Lung (tissue), 12 donors: Measurements from ENCODE around the gene FXYD7. TPM values are rescaled to one million over a fixed set of nuclear protein-coding genes. Genes with fewer than 3 reads are reported as not detected.

Source experiments
- ATAC-seq: fragments of 200-7000 bp; cut with Tn5 transposase; one replicate; pipeline ENCODE4 v1.9.1; 2020; ENCODE audit warnings: moderate number of reproducible peaks; ENCODE audit not compliant: insufficient read depth, low FRiP score
- DNase-seq, 3 donors: peaks; one replicate each; pipeline ENCODE4 v3.0.0-alpha.2; 2013 to 2017
- H3K27ac ChIP-seq, 2 donors: one replicate each; pipeline ENCODE4 v1.5.1; 2013; ENCODE audit warnings: mild to moderate bottlenecking in 2 of 2, moderate library complexity in 2 of 2, control low read depth in 1 of 2, inconsistent platforms in 1 of 2, low read depth in 1 of 2, low read length in 1 of 2
- H3K27me3 ChIP-seq, 3 donors: one replicate each; pipeline ENCODE4 v1.5.1; 2013; ENCODE audit warnings: low read length in 2 of 3; ENCODE audit not compliant: control insufficient read depth in 3 of 3, insufficient read depth in 3 of 3
- H3K36me3 ChIP-seq, 4 donors: one replicate each; pipeline ENCODE4 v1.5.1; 2013; ENCODE audit warnings: low read length in 4 of 4, mild to moderate bottlenecking in 1 of 4, moderate library complexity in 1 of 4; ENCODE audit not compliant: control insufficient read depth in 4 of 4, insufficient read depth in 4 of 4
- H3K4me1 ChIP-seq, 5 donors: one replicate each; pipeline ENCODE4 v1.5.1; 2013; ENCODE audit warnings: low read length in 5 of 5, mild to moderate bottlenecking in 2 of 5, moderate library complexity in 1 of 5; ENCODE audit not compliant: control insufficient read depth in 5 of 5, insufficient read depth in 5 of 5
- H3K4me3 ChIP-seq: one replicate; pipeline ENCODE4 v1.5.1; 2013; ENCODE audit warnings: mild to moderate bottlenecking, control low read depth, moderate library complexity
- H3K9ac ChIP-seq, 2 donors: one replicate each; pipeline ENCODE4 v1.5.1; 2013; ENCODE audit warnings: low read length in 2 of 2, control low read depth in 1 of 2; ENCODE audit not compliant: insufficient read depth in 1 of 2
- H3K9me3 ChIP-seq, 4 donors: one replicate each; pipeline ENCODE4 v1.5.1; 2013; ENCODE audit warnings: low read length in 3 of 4, mild to moderate bottlenecking in 1 of 4, moderate library complexity in 1 of 4; ENCODE audit not compliant: control insufficient read depth in 4 of 4, insufficient read depth in 3 of 4
- CTCF ChIP-seq: IDR thresholded peaks from 2 replicates; pipeline ENCODE4 v1.5.1; 2012; ENCODE audit warnings: mild to moderate bottlenecking; ENCODE audit errors: control extremely low read depth, extremely low read depth
- WGBS, 2 donors: extraction: QIAGEN DNeasy Blood & Tissue Kit; methylation state at CpG; one replicate each; pipeline ENCODE4 v1.1.7; 2013; 5-methylcytosine and 5-hydroxymethylcytosine counted together
- polyA plus RNA-seq, 2 donors: library from polyadenylated mRNA; stranded (reverse); fragments of 200-250 nt; gene quantifications; one replicate each; pipeline ENCODE4 v1.2.1, GENCODE V29; 2013
- total RNA-seq, 2 donors: library from RNA; depleted of rRNA in 1 of 2; stranded (reverse); fragments of >200 nt in 1 of 2; gene quantifications; one replicate each; pipeline ENCODE4 v1.2.1, GENCODE V29; 2014 to 2021
- donor health status: control.
- donor health status: control.
- donor health status: Bipolar disorder and iron deficiency.
- donor health status: healthy.
- donor health status: DM: yes; HTN: yes; CAD: no.

Gene FXYD7
- total and polyA plus RNA-seq, 4 donors, result 0.31 to 0.39 TPM; not detected in 2

GRCh38 chr19:35119578-35120155 is 23.4 kb upstream of the FXYD7 start:
- no peaks in the 10 kb centered on the region for H3K27me3 ChIP-seq
- no peak overlapping the region for H3K9ac ChIP-seq
- H3K36me3 ChIP-seq, result no peaks in the 10 kb centered on the region
- H3K4me1 ChIP-seq, result peaks cover 3 to 22% (median 7%) of the 10 kb centered on the region in 5 donors
- WGBS, 2 donors, result 68 to 78% methylated on average over 9 of the region's 9 CpGs
- peak overlapping the region in 1 of 2 donors; percentile 18 for H3K27ac ChIP-seq
- no peak overlapping the region for H3K4me3 ChIP-seq
- no peak for DNase-seq
- no peak for TF ChIP-seq CTCF
- H3K9me3 ChIP-seq, result no peaks in the 10 kb centered on the region
- no peak for ATAC-seq

GRCh38 chr19:35120492-35120891 is 22.6 kb upstream of the FXYD7 start:
- TF ChIP-seq CTCF, result no peak

GRCh38 chr19:35120898-35121297 is 22.2 kb upstream of the FXYD7 start:
- no peak for ATAC-seq
- Histone ChIP-seq H3K9ac (no peak overlapping the region), H3K27me3 (no peaks in the 10 kb centered on the region), H3K9me3 (no peaks in the 10 kb centered on the region), H3K27ac (peak overlapping the region in 1 of 2 donors; percentile 1), H3K4me1 (peaks cover 5 to 20% (median 9%) of the 10 kb centered on the region in 5 donors), H3K4me3 (no peak overlapping the region), H3K36me3 (no peaks in the 10 kb centered on the region)
- no peak for DNase-seq
- WGBS, 2 donors, result 79 to 91% methylated on average over 7 of the region's 7 CpGs
- no peak for TF ChIP-seq CTCF

More at GRCh38 chr19:35120492-35120891, 22.6 kb upstream of the FXYD7 start:
- no peaks in the 10 kb centered on the region for H3K36me3 ChIP-seq
- DNase-seq (no peak), ATAC-seq (no peak)
- no peak overlapping the region for H3K9ac ChIP-seq
- peak overlapping the region in 1 of 2 donors; percentile 1 for H3K27ac ChIP-seq
- H3K4me3 ChIP-seq, result no peak overlapping the region
- H3K27me3 ChIP-seq, result no peaks in the 10 kb centered on the region
- H3K9me3 ChIP-seq, result no peaks in the 10 kb centered on the region
- 62 to 67% methylated on average over 7 of the region's 7 CpGs for WGBS, 2 donors
- H3K4me1 ChIP-seq, result peaks cover 5 to 20% (median 9%) of the 10 kb centered on the region in 5 donors
